GM12878 (cell line): ENCODE results near the gene CHN1. TPM values are rescaled to one million over a fixed set of nuclear protein-coding genes. Genes with fewer than 3 reads are reported as not detected.

Experiments used
- ATAC-seq: fragments of 200-7000 bp; cut with Tn5 transposase; 3 replicates; pipeline ENCODE4 v1.9.1; 2020; ENCODE audit warnings: mild to moderate bottlenecking, moderate library complexity
- BruUV-seq: library from RNA; stranded (reverse); fragments of 400-500 nt; replicated peaks from 2 replicates; lab custom pipeline; 2021; lab: Mats Ljungman, UMichigan
- CTCF ChIA-PET: fragments of 300-600 bp; sonication (Branson Sonifier 250); formaldehyde crosslinking; extraction: SDS; loops from one replicate; lab custom pipeline; 2021; ENCODE audit warnings: inconsistent platforms; lab: Yijun Ruan, JAX
- POLR2A ChIA-PET: fragments of 350-600 bp; formaldehyde crosslinking; extraction: SDS; loops from one replicate; lab custom pipeline; 2021; ENCODE audit warnings: inconsistent platforms; lab: Charles Lee
- RAD21 ChIA-PET: fragments of 300-600 bp; sonication (Branson Sonifier 250); formaldehyde crosslinking; loops from one replicate; lab custom pipeline; 2023; ENCODE audit warnings: antibody characterized with exemption; ENCODE audit not compliant: unreplicated experiment; lab: Charles Lee
- SMC1A ChIA-PET: fragments of 300-600 bp; sonication (Branson Sonifier 250); formaldehyde crosslinking; loops from one replicate; lab custom pipeline; 2023; ENCODE audit not compliant: unreplicated experiment, uncharacterized antibody; lab: Charles Lee
- DNase-seq: peaks from one replicate; pipeline ENCODE4 v3.0.0-alpha.2; 2011; ENCODE audit warnings: low read depth, low spot score
- FAIRE-seq: peaks from 3 replicates; lab custom pipeline; 2011; peaks lifted over from hg19 to GRCh38; lab: Jason Lieb, UNC
- H2AFZ ChIP-seq: 2 replicates; pipeline ENCODE4 v1.6.0; 2011; ENCODE audit warnings: low read depth, low read length, control low read depth; ENCODE audit not compliant: control insufficient read depth
- H3K27ac ChIP-seq: 2 replicates; pipeline ENCODE4 v1.5.1; 2011; ENCODE audit warnings: control low read depth; ENCODE audit not compliant: control insufficient read depth, insufficient read depth
- H3K27me3 ChIP-seq, 2 experiments: replicated peaks in 1 of 2; 2 replicates each; pipeline versions ENCODE4 v1.6.0 to v1.6.1; 2011; ENCODE audit warnings: low read length in 1 of 2; ENCODE audit not compliant: control insufficient read depth in 2 of 2, insufficient read depth in 2 of 2
- H3K36me3 ChIP-seq, 2 experiments: 2 replicates each; pipeline ENCODE4 v1.5.1; 2011; ENCODE audit warnings: low read length in 1 of 2; ENCODE audit not compliant: control insufficient read depth in 2 of 2, insufficient read depth in 2 of 2
- H3K4me1 ChIP-seq: 2 replicates; pipeline ENCODE4 v1.6.1; 2011; ENCODE audit warnings: mild to moderate bottlenecking, low read length, moderate library complexity, mixed read lengths; ENCODE audit not compliant: control insufficient read depth, insufficient read depth
- H3K4me2 ChIP-seq: 2 replicates; pipeline ENCODE4 v1.6.0; 2011; ENCODE audit warnings: control low read depth; ENCODE audit not compliant: control insufficient read depth, insufficient read depth
- H3K4me3 ChIP-seq: fragments of 200-600 bp; sonication (generic); 2 replicates; pipeline ENCODE4 v1.5.1; 2016
- H3K79me2 ChIP-seq: 2 replicates; pipeline ENCODE4 v1.6.0; 2011; ENCODE audit warnings: low read length; ENCODE audit not compliant: control insufficient read depth, insufficient read depth
- H3K9ac ChIP-seq: 2 replicates; pipeline ENCODE4 v1.8.0; 2011; ENCODE audit warnings: low read length, control low read depth, mixed read lengths; ENCODE audit not compliant: control insufficient read depth, insufficient read depth
- H3K9me3 ChIP-seq: replicated peaks from 3 replicates; pipeline ENCODE4 v1.5.1; 2011; ENCODE audit warnings: mild to moderate bottlenecking, low read length; ENCODE audit not compliant: control insufficient read depth, insufficient read depth
- H4K20me1 ChIP-seq: 2 replicates; pipeline ENCODE4 v1.6.0; 2011; ENCODE audit not compliant: control insufficient read depth, insufficient read depth
- BMI1 ChIP-seq: fragments of 450-650 bp; IDR thresholded peaks from 2 replicates; pipeline ENCODE4 v1.6.1; 2016; ENCODE audit warnings: mild to moderate bottlenecking, moderate library complexity, borderline replicate concordance
- EED ChIP-seq: sonication (generic); IDR thresholded peaks from 2 replicates; pipeline ENCODE4 v1.6.1; 2016; ENCODE audit warnings: antibody characterized with exemption, low read depth
- FOS ChIP-seq: IDR thresholded peaks from 3 replicates; pipeline ENCODE4 v1.6.1; 2011; ENCODE audit warnings: borderline replicate concordance; ENCODE audit not compliant: insufficient read length; ENCODE audit errors: extremely low read depth
- SMARCA5 ChIP-seq: fragments of 450-650 bp; IDR thresholded peaks from 2 replicates; pipeline ENCODE4 v1.6.1; 2017; ENCODE audit warnings: mild to moderate bottlenecking
- SPI1 ChIP-seq: IDR thresholded peaks from 2 replicates; pipeline ENCODE4 v1.6.1; 2011; ENCODE audit warnings: low read depth, mild to moderate bottlenecking, low read length, moderate library complexity, borderline replicate concordance; ENCODE audit not compliant: insufficient read depth
- WGBS: methylation state at CpG from one replicate; pipeline ENCODE4 v1.1.6; 2016; ENCODE audit warnings: low lambda C conversion rate; ENCODE audit not compliant: insufficient replicate concordance, insufficient coverage; ENCODE audit errors: missing lambda C conversion rate; 5-methylcytosine and 5-hydroxymethylcytosine counted together
- in situ Hi-C: fragments of 300-500 bp; cut with MboI; formaldehyde crosslinking; loops from 9 replicates; pipeline ENCODE4 v1.14.3; 2018; ENCODE audit warnings: mixed read lengths
- intact Hi-C: fragments of 100-400 bp; cut with micrococcal nuclease; formaldehyde crosslinking; loops from one replicate; pipeline ENCODE4 v1.14.2; 2022; ENCODE audit not compliant: unreplicated experiment
- polyA plus RNA-seq, 11 experiments: library from polyadenylated mRNA; depleted of rRNA in 4 of 11; unstranded in 6 of 11; stranded (reverse) in 5 of 11; fragments of >200 nt; fragmentation: Nextera tagmentation in 4 of 11; fragmentation: Illumina TruSeq in 1 of 11; extraction: Ambion mirVana in 4 of 11; extraction: Trizol in 1 of 11; gene quantifications; 1 replicate in 1 of 11; 2 replicates in 10 of 11; pipeline versions ENCODE4 v1.2.1 to v1.2.3, GENCODE V29; 2011 to 2016; ENCODE audit warnings: inconsistent platforms in 2 of 11, missing spikeins in 2 of 11, low read depth in 1 of 11
- total RNA-seq, 4 experiments: library from RNA; depleted of rRNA in 3 of 4; stranded (reverse); fragments of >200 nt in 3 of 4; fragmentation: Illumina TruSeq in 1 of 4; extraction: Trizol in 1 of 4; gene quantifications; 2 replicates each; pipeline versions ENCODE4 v1.2.1 to v1.2.3, GENCODE V29; 2013 to 2021
- TF ChIP-seq, protein P1 (sequence below): fragments of 450-650 bp; formaldehyde crosslinking; IDR thresholded peaks from 2 replicates; pipeline ENCODE4 v1.5.0; 2022; ENCODE audit warnings: mild to moderate bottlenecking, missing genetic modification characterization

Gene CHN1
- total and polyA plus RNA-seq, 10 of the 15 experiments (the other 5 are each of a cell fraction or from before 2014, with no cell fraction given): 0.18 to 0.92 (median 0.53) TPM; not detected in 1

DNA sequence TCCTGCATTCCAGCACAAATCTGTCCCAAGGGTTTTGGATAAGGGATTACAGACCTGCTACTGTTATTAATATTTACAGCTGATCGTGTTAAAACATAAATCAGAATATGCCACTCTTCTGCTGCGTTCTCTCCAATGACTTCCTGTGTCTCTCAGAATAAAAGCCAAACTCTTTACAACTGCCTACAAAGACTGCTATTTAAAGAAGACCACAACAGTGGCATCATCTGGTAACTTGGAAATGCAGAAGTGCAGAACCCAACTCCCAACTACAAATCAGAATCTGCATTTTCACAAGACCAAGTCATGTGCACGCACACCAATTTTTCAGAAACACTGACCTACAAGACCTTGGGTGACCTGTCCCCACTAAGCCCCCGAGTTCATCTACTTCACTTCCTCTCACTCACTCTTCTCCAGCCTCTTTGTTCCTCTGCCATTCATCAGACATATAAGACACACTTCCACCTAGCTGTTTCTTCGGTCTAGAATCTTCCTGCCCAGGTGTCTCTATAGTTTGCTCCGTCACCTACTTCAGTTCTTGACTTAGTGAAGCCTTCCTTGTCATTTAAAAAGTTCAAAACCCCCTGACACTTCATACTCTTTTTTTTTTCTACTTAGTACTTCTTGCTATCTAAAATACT lies 36.0 kb downstream of the CHN1 start:
- intact Hi-C loops (no loop called here), in situ Hi-C loops (no loop called here)
- WGBS: 28% methylated on average over 6 of the region's 6 CpGs
- no peaks in the 10 kb centered on the region; the same call in 2 of the 3 replicates for H3K9me3 ChIP-seq
- ChIA-PET RAD21 (interaction anchor here (0.8 kb wide), 1 partner anchor 198 kb away, joined by 3 read pairs; no protein-coding TSS in a partner anchor), SMC1A (no interaction called here), POLR2A (no interaction called here), CTCF (interaction anchor here (0.9 kb wide), 1 partner anchor 267 kb away, joined by 3 read pairs; no protein-coding TSS in a partner anchor)
- no peak overlapping the region for H3K9ac ChIP-seq
- no peak overlapping the region for H3K27ac ChIP-seq
- peaks cover 1 to 4% of the 10 kb centered on the region in 2 experiments; a peak in 2 of 4 replicates for H3K27me3 ChIP-seq
- FAIRE-seq (no peak), DNase-seq (no peak), ATAC-seq (no peak)
- TF ChIP-seq SPI1 (0 out of 2 replicates have a peak, but pooled peaks have one; percentile 5), SMARCA5 (no peak)
- BruUV-seq: no TSS peak
- H3K79me2 ChIP-seq: no peaks in the 10 kb centered on the region
- no peaks in the 10 kb centered on the region for H3K36me3 ChIP-seq
- no peak overlapping the region for H2AFZ ChIP-seq
- no peak overlapping the region for H3K4me2 ChIP-seq
- H3K4me1 ChIP-seq: no peaks in the 10 kb centered on the region
- H4K20me1 ChIP-seq: no peaks in the 10 kb centered on the region
- no peak overlapping the region for H3K4me3 ChIP-seq

DNA sequence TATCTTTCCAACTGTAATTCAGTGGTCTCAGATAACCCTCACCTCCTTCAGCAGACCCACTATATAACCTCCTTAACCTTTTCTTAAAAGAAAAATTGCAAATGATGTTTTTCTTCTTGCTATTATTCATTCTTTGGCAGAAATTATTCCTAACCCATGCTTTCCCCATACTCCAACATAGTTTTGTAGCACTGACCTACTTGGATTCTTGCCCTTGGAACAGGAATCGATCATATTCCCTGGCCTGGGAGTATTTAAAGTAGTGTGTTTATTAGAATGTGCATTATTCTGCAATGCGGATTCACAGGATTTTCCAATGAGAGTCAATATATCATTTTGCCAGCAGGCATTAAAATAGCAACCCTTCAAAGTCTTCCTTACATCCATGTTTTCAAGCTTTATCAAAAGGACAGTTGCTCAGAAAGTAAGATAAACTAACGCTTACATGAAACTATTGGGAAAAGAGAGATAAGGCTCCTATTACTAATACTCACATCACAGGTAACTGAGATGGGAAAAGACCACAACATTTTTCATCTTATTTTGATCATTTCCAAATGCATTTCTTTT lies 37.4 kb downstream of the CHN1 start:
- FAIRE-seq (no peak), ATAC-seq (no peak), DNase-seq (no peak)
- Histone ChIP-seq H4K20me1 (no peaks in the 10 kb centered on the region), H2AFZ (no peak overlapping the region), H3K9me3 (no peaks in the 10 kb centered on the region; the same call in 2 of the 3 replicates), H3K4me3 (no peak overlapping the region), H3K9ac (no peak overlapping the region), H3K4me1 (no peaks in the 10 kb centered on the region), H3K27me3 (peaks cover 1 to 4% of the 10 kb centered on the region in 2 experiments; a peak in 2 of 4 replicates), H3K79me2 (no peaks in the 10 kb centered on the region), H3K36me3 (no peaks in the 10 kb centered on the region), H3K27ac (no peak overlapping the region), H3K4me2 (no peak overlapping the region)
- ChIA-PET SMC1A (no interaction called here), RAD21 (no interaction called here), POLR2A (no interaction called here), CTCF (no interaction called here)
- intact Hi-C loops (no loop called here), in situ Hi-C loops (no loop called here)
- no peak for TF ChIP-seq EED
- TF ChIP-seq, protein P1, sequence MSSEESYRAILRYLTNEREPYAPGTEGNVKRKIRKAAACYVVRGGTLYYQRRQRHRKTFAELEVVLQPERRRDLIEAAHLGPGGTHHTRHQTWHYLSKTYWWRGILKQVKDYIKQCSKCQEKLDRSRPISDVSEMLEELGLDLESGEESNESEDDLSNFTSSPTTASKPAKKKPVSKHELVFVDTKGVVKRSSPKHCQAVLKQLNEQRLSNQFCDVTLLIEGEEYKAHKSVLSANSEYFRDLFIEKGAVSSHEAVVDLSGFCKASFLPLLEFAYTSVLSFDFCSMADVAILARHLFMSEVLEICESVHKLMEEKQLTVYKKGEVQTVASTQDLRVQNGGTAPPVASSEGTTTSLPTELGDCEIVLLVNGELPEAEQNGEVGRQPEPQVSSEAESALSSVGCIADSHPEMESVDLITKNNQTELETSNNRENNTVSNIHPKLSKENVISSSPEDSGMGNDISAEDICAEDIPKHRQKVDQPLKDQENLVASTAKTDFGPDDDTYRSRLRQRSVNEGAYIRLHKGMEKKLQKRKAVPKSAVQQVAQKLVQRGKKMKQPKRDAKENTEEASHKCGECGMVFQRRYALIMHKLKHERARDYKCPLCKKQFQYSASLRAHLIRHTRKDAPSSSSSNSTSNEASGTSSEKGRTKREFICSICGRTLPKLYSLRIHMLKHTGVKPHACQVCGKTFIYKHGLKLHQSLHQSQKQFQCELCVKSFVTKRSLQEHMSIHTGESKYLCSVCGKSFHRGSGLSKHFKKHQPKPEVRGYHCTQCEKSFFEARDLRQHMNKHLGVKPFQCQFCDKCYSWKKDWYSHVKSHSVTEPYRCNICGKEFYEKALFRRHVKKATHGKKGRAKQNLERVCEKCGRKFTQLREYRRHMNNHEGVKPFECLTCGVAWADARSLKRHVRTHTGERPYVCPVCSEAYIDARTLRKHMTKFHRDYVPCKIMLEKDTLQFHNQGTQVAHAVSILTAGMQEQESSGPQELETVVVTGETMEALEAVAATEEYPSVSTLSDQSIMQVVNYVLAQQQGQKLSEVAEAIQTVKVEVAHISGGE (CRISPR knock-in tag): no peak
- TF ChIP-seq BMI1: no peak
- TF ChIP-seq FOS: no peak
- BruUV-seq: no TSS peak
- WGBS: 63% methylated on average over 3 of the region's 3 CpGs
